GM18519 (cell line): ENCODE data around the gene TDRD7.
"Not testable (repeated sequence)": the region's sequence is repeated elsewhere in the genome, so short reads cannot be mapped to it uniquely, and the experiment has no call there.

Source experiments
- ATAC-seq: cut with Tn5 transposase; IDR thresholded peaks from one replicate; pipeline ENCODE4 v1.9.1; 2021; ENCODE audit warnings: mild to moderate bottlenecking, moderate library complexity; ENCODE audit not compliant: unreplicated experiment, low FRiP score

Gene TDRD7

GRCh38 chr9:97418880-97419279 lies 7.0 kb downstream of the TDRD7 start:
- no peak for ATAC-seq

- no peak for ATAC-seq
These were observed 7.5 kb downstream of the TDRD7 start for GRCh38 chr9:97419309-97419867.

GRCh38 chr9:97425336-97425972 lies 13.6 kb downstream of the TDRD7 start:
- ATAC-seq = no peak

DNA sequence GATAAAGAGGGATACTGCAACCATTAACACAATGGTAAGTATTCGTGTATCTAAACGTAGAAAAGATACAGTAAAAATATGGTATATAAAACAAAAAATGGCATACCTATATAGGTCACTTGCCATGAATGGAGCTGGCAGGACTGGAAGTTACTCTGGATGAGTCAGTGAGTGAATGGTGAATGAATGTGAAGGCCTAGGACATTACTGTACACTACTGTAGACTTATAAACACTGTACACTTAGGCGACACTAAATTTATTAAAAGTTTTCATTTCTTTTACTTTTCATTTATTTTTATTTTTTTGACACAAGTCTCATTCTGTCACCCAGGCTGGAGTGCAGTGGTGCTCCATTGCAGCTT lies 14.1 kb downstream of the TDRD7 start:
- no peak for ATAC-seq

- ATAC-seq = no peak
These were observed 16.0 kb downstream of the TDRD7 start for GRCh38 chr9:97427885-97428284.

- ATAC-seq = no peak
These were observed 18.6 kb downstream of the TDRD7 start for GRCh38 chr9:97430316-97431043.

DNA sequence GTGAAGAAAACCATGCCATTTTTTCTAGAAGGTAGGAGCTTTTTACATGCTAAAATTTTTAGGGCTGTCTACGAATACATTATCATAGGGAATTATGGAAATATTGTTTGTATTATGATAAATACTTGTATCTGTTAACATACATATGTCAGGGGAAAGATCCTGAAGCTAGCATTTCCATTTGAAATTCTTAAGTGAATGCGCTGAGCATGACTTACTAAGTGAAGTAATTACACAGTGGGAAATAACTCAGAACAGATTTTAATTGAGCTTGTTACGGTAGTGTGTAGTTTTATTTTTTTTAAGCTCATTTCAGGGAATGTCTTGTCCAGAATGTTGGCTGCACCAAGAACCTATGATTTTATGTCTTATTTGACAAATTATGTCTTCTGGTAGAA lies 19.1 kb downstream of the TDRD7 start:
- ATAC-seq = no peak

DNA sequence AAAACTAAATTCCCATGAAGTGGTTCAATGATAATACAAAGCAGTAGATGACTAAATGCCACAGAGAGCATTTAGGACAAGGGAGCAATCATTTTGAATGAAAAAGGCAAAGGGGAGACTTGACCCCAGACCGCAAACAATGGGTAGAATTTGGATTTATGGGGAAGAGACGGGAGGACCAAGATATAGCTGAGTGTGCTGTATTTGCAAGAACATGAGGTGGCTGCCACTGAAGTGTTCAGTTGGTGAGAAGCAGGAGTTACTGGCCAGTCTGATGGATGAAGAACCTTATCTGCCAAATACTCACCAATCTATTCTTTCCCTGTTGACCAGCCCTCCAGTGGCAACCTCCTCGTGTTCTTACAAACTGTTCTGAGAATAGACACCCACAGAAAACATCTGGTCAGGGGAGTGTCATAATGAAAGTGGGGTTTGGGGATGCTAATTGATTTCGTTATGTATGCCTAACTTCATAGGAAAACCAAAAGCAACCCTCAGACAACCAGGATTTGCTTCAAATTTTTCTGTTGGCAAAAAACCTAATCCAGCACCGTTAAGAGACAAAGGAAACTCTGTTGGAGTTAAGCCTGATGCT lies 19.8 kb downstream of the TDRD7 start:
- ATAC-seq = no peak

- ATAC-seq = no peak
These were observed 25.2 kb downstream of the TDRD7 start for GRCh38 chr9:97437051-97437600.

GRCh38 chr9:97438257-97438656 lies 26.4 kb downstream of the TDRD7 start:
- no peak for ATAC-seq

DNA sequence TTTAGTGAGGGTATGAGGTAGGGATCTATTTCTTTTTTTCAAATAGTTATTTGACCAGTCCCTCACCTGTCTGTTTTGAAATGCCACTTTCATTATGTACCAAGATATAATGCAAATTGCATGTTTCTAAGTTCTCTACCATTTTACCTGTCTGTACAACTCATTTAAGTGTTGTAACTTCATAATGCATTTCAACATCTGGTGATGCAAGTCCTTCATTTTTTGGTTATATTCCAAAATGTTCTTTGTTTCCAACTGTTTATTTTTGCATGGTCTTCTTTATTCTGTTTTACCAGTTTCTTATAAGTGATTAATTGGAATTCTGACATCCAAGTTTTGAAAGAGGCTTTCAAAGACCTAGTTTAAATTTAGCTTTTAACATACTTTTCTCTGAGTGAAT lies 26.8 kb downstream of the TDRD7 start:
- no peak for ATAC-seq

DNA sequence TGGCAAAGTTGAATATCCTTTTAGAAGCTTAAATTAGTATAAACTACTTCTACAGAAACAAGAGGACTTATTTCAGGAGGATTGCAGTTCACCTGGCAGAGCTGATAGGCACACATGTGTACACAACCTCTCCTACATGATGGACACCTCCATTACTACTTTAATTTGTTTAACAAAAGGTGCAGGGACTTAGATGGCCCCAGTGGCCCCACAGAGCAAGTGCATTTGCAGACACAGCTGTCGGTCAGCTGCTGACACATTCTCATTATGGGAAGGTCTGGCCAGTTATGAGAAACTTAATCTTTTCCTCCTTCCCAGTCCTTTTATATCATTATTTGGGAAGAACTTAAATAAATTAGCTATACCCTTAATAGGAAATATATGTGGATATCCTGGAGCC lies 28.3 kb downstream of the TDRD7 start:
- no peak for ATAC-seq

GRCh38 chr9:97441729-97442128 lies 29.8 kb downstream of the TDRD7 start:
- ATAC-seq = no peak

DNA sequence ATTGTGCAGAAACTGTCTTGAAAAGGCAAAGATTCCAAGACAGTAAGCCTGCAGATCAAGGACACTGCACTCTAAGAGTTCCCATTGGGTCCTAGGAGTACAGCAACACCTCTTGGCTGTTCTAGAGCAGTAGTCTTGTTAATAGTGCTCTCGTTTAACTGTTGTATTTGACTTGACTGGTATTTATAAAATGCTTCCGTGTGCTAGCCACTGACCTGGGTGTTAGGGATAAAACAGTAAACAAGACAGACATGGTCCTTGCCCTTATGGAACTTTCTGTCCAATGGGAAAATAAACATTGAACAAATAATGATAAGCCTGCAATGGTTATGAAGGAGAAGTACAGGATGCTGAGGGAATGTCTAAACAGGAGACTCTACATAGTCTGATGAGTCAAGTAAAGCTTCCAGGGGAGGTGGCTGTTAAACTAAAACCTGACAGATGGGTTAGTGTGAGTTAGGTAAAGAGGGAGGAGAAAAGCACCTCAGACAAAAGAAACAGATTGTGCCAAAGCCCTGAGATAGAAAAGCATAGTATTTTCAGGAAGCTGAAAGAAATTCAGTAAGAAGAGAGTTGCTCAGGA lies 33.3 kb downstream of the TDRD7 start:
- no peak for ATAC-seq

- no peak for ATAC-seq
These were observed 35.1 kb downstream of the TDRD7 start for GRCh38 chr9:97447001-97447400.

DNA sequence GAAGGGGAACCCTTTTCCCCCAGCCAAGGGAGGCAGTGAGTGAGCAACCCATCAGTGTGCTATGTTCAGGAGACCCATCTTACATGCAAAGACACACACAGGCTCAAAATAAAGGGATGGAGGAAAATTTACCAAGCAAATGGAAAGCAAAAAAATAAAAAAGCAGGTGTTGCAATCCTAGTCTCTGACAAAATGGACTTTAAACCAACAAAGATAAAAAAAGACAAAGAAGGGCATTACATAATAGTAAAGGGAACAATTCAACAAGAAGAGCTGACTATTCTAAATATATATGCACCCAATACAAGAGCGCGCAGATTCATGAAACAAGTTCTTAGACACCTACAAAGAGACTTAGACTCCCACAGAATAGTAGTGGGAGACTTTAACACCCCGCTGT lies 41.7 kb downstream of the TDRD7 start:
- not testable (repeated sequence) for ATAC-seq

GRCh38 chr9:97456841-97457240 lies 44.9 kb downstream of the TDRD7 start:
- ATAC-seq = not testable (repeated sequence)

DNA sequence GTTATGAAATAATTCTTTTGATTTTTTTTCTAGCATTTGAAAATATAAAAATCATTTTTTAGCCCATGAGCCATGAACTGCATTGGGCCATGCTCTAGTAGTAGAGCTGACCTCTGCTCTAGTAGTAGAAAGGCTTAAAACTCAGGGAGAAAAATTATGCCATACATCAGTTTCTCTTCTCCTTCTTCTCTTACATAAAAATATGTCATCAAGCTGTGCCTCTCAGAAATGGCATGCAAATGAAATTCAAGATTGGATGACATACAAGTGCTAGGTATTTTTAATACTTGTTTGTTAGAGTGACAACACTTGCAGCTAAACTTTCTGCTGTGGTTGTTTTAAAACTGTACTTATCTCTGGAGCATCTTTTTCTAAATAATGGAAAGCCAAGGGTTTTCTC lies 47.4 kb downstream of the TDRD7 start:
- no peak for ATAC-seq

GRCh38 chr9:97462159-97462558 lies 50.3 kb downstream of the TDRD7 start:
- ATAC-seq = no peak

DNA sequence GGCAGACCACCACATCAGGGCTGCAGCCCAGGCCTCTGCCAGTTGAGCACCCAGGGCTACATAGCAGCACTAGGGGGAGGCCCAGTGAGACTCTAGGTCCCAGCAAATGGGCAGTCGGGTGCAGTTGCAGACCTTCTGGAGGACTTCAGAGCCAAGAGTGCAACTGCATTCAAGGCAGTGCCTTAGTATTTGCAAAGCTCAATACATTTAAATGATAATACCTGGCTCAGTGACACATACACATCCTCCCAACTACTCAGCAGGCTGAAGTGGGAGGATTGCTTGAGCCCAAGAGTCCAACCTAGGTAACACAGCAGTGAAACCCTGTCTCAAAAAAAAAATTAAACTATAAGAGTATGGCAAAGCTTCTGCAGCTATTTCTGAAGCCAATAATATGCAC lies 51.0 kb downstream of the TDRD7 start:
- no peak for ATAC-seq
